H1 (cell line): ENCODE data around the gene UNC79. TPM values are rescaled to one million over a fixed set of nuclear protein-coding genes. Genes with fewer than 3 reads are reported as not detected.

Experiments used
- CTCF ChIA-PET: fragments of 300-600 bp; sonication (Branson Sonifier 250); formaldehyde crosslinking; loops from one replicate; lab custom pipeline; 2021; ENCODE audit not compliant: partially characterized antibody; lab: Charles Lee
- POLR2A ChIA-PET: fragments of 300-600 bp; sonication (Branson Sonifier 250); formaldehyde crosslinking; loops from one replicate; lab custom pipeline; 2021; ENCODE audit warnings: inconsistent platforms; ENCODE audit not compliant: partially characterized antibody; lab: Charles Lee
- DNase-seq, 2 experiments: peaks; one replicate each; pipeline versions ENCODE4 v3.0.0 to v3.0.0-alpha.2; 2010 to 2022; ENCODE audit warnings: low spot score in 2 of 2, low read depth in 1 of 2, mixed read lengths in 1 of 2
- FAIRE-seq: peaks from 2 replicates; lab custom pipeline; 2011; peaks lifted over from hg19 to GRCh38; lab: Jason Lieb, UNC
- H2AFZ ChIP-seq: 2 replicates; pipeline ENCODE4 v1.8.1; 2012; ENCODE audit warnings: low read length, inconsistent platforms
- H2AK5ac ChIP-seq: 2 replicates; pipeline ENCODE4 v1.6.1; 2013; ENCODE audit warnings: low read depth, low read length
- H2BK120ac ChIP-seq: replicated peaks from 2 replicates; pipeline ENCODE3; 2013; ENCODE audit warnings: low read depth, low read length, inconsistent platforms
- H2BK12ac ChIP-seq: 2 replicates; pipeline ENCODE4 v1.6.1; 2013; ENCODE audit warnings: low read depth, low read length
- H2BK15ac ChIP-seq: 2 replicates; pipeline ENCODE4 v1.6.1; 2013; ENCODE audit warnings: low read length
- H2BK20ac ChIP-seq: 2 replicates; pipeline ENCODE4 v1.6.1; 2013; ENCODE audit warnings: low read length
- H2BK5ac ChIP-seq: 2 replicates; pipeline ENCODE4 v1.6.1; 2013; ENCODE audit warnings: low read depth, low read length
- H3K14ac ChIP-seq: 2 replicates; pipeline ENCODE4 v1.6.1; 2013; ENCODE audit warnings: inconsistent platforms; ENCODE audit not compliant: insufficient read length
- H3K18ac ChIP-seq: 2 replicates; pipeline ENCODE4 v1.6.1; 2013; ENCODE audit warnings: low read length; ENCODE audit errors: extremely low read depth
- H3K23ac ChIP-seq: 2 replicates; pipeline ENCODE4 v1.6.1; 2013; ENCODE audit warnings: inconsistent platforms; ENCODE audit not compliant: insufficient read length
- H3K23me2 ChIP-seq: 2 replicates; pipeline ENCODE4 v1.6.1; 2013; ENCODE audit warnings: low read depth, low read length
- H3K27ac ChIP-seq: 2 replicates; pipeline ENCODE4 v1.6.1; 2011; ENCODE audit warnings: low read depth, low read length, inconsistent platforms
- H3K27me3 ChIP-seq, 4 experiments: replicated peaks in 1 of 4; 1 replicate in 1 of 4; 2 replicates in 3 of 4; pipeline versions ENCODE4 v1.6.1 to v1.8.1; 2011 to 2013; ENCODE audit warnings: low read length in 3 of 4, mild to moderate bottlenecking in 3 of 4, inconsistent platforms in 2 of 4, mixed read lengths in 2 of 4, moderate library complexity in 1 of 4; ENCODE audit not compliant: control insufficient read depth in 3 of 4, insufficient read depth in 3 of 4; ENCODE audit errors: extremely low read depth in 1 of 4
- H3K36me3 ChIP-seq, 4 experiments: 2 replicates each; pipeline versions ENCODE4 v1.6.1 to v1.8.1; 2011 to 2013; ENCODE audit warnings: mild to moderate bottlenecking in 4 of 4, low read length in 3 of 4, moderate library complexity in 2 of 4, control low read depth in 1 of 4, inconsistent platforms in 1 of 4; ENCODE audit not compliant: insufficient read depth in 4 of 4, control insufficient read depth in 2 of 4
- H3K4ac ChIP-seq: replicated peaks from 2 replicates; pipeline ENCODE3; 2013; ENCODE audit warnings: low read length, low read depth, mixed read lengths, inconsistent platforms; ENCODE audit not compliant: insufficient read length
- H3K4me1 ChIP-seq, 4 experiments: replicated peaks in 1 of 4; 1 replicate in 1 of 4; 2 replicates in 3 of 4; pipeline versions ENCODE4 v1.6.1 to v1.8.1; 2011 to 2013; ENCODE audit warnings: low read length in 3 of 4, inconsistent platforms in 2 of 4, mixed read lengths in 1 of 4; ENCODE audit not compliant: insufficient read depth in 4 of 4, control insufficient read depth in 3 of 4
- H3K4me2 ChIP-seq, 2 experiments: 2 replicates each; pipeline versions ENCODE4 v1.6.1 to v1.8.1; 2011 to 2013; ENCODE audit warnings: low read depth in 2 of 2, low read length in 2 of 2, control low read depth in 1 of 2, inconsistent platforms in 1 of 2, mild to moderate bottlenecking in 1 of 2; ENCODE audit not compliant: insufficient read depth in 1 of 2
- H3K4me3 ChIP-seq, 4 experiments: fragments of 200-600, 300-600 bp in 1 of 4; sonication (generic), shearing (Covaris generic), sonication (Bioruptor Twin) in 1 of 4; 2 replicates each; pipeline versions ENCODE4 v1.5.1 to v1.8.1; 2011 to 2016; ENCODE audit warnings: low read length in 4 of 4, low read depth in 3 of 4, control low read depth in 2 of 4, inconsistent platforms in 2 of 4, mild to moderate bottlenecking in 2 of 4, mixed read lengths in 1 of 4, moderate library complexity in 1 of 4; ENCODE audit not compliant: insufficient read depth in 2 of 4; ENCODE audit errors: extremely low read depth in 1 of 4
- H3K56ac ChIP-seq: replicated peaks from 2 replicates; pipeline ENCODE3; 2013; ENCODE audit warnings: low read depth, mild to moderate bottlenecking, mixed read lengths, low read length, inconsistent platforms; ENCODE audit not compliant: insufficient read length
- H3K79me1 ChIP-seq: 2 replicates; pipeline ENCODE4 v1.6.1; 2013; ENCODE audit warnings: low read depth, low read length, control low read depth
- H3K79me2 ChIP-seq, 2 experiments: 2 replicates each; pipeline versions ENCODE4 v1.6.1 to v1.8.1; 2012 to 2013; ENCODE audit warnings: low read length in 2 of 2, mild to moderate bottlenecking in 2 of 2, inconsistent platforms in 1 of 2; ENCODE audit not compliant: insufficient read depth in 2 of 2, control insufficient read depth in 1 of 2
- H3K9ac ChIP-seq, 4 experiments: replicated peaks in 1 of 4; 1 replicate in 1 of 4; 2 replicates in 3 of 4; pipeline versions ENCODE4 v1.6.1 to v1.8.1; 2011 to 2013; ENCODE audit warnings: low read depth in 3 of 4, low read length in 3 of 4, control low read depth in 2 of 4, mild to moderate bottlenecking in 2 of 4, moderate library complexity in 2 of 4, inconsistent platforms in 1 of 4; ENCODE audit errors: extremely low read depth in 1 of 4
- H3K9me3 ChIP-seq, 2 experiments: 2 replicates each; pipeline versions ENCODE4 v1.6.1 to v1.8.1; 2012 to 2013; ENCODE audit warnings: mild to moderate bottlenecking in 2 of 2, moderate library complexity in 2 of 2, control low read depth in 1 of 2, inconsistent platforms in 1 of 2, low read depth in 1 of 2, low read length in 1 of 2, mixed read lengths in 1 of 2; ENCODE audit not compliant: insufficient read depth in 2 of 2
- H4K20me1 ChIP-seq, 2 experiments: replicated peaks in 1 of 2; 2 replicates each; pipeline versions ENCODE3 to v1.8.1; 2011 to 2013; ENCODE audit warnings: inconsistent platforms in 2 of 2, low read length in 2 of 2, mild to moderate bottlenecking in 1 of 2; ENCODE audit not compliant: insufficient read depth in 2 of 2, control insufficient read depth in 1 of 2
- H4K5ac ChIP-seq: 2 replicates; pipeline ENCODE4 v1.6.1; 2013; ENCODE audit warnings: low read length, low read depth, mixed read lengths, inconsistent platforms; ENCODE audit not compliant: insufficient read length
- H4K8ac ChIP-seq: 2 replicates; pipeline ENCODE4 v1.8.0; 2013; ENCODE audit warnings: mild to moderate bottlenecking, moderate library complexity, low read length, inconsistent platforms; ENCODE audit not compliant: insufficient read depth; ENCODE audit errors: extremely low read depth
- H4K91ac ChIP-seq: replicated peaks from 2 replicates; pipeline ENCODE3; 2013; ENCODE audit warnings: low read length, mixed read lengths, inconsistent platforms; ENCODE audit not compliant: insufficient read length
- ASH2L ChIP-seq: fragments of 200-600, 300-600 bp; sonication (generic); IDR thresholded peaks from one replicate; pipeline ENCODE4 v1.7.1; 2017; ENCODE audit warnings: low read length
- ATF3 ChIP-seq: IDR thresholded peaks from 2 replicates; pipeline ENCODE4 v1.6.1; 2011; ENCODE audit warnings: low read depth, mild to moderate bottlenecking, low read length; ENCODE audit not compliant: insufficient read depth
- BACH1 ChIP-seq: IDR thresholded peaks from 2 replicates; pipeline ENCODE4 v1.6.1; 2012; ENCODE audit warnings: low read length, improper control_type of control experiment
- CEBPB ChIP-seq: IDR thresholded peaks from 2 replicates; pipeline ENCODE4 v1.6.1; 2012; ENCODE audit warnings: low read depth, low read length
- EZH2 ChIP-seq: fragments of 200-600 bp; sonication (generic); IDR thresholded peaks from 2 replicates; pipeline ENCODE4 v1.7.1; 2012; ENCODE audit warnings: low read depth, mild to moderate bottlenecking, moderate library complexity, low read length, inconsistent platforms; ENCODE audit not compliant: severe bottlenecking
- HDAC2 ChIP-seq, 2 experiments: fragments of 300-600 bp in 1 of 2; sonication (generic) in 1 of 2; IDR thresholded peaks; 2 replicates each; pipeline ENCODE4 v1.6.1; 2011 to 2012; ENCODE audit warnings: low read depth in 2 of 2, low read length in 2 of 2, mild to moderate bottlenecking in 2 of 2, moderate library complexity in 2 of 2, borderline replicate concordance in 1 of 2, inconsistent platforms in 1 of 2
- KDM4A ChIP-seq: IDR thresholded peaks from one replicate; pipeline ENCODE4 v1.7.1; 2012; ENCODE audit warnings: low read depth, mild to moderate bottlenecking, moderate library complexity, low read length, inconsistent platforms; ENCODE audit not compliant: severe bottlenecking
- NRF1 ChIP-seq: IDR thresholded peaks from 2 replicates; pipeline ENCODE4 v1.6.1; 2011; ENCODE audit warnings: mild to moderate bottlenecking, low read depth, low read length, improper control_type of control experiment
- RAD21 ChIP-seq, 2 experiments: IDR thresholded peaks in 1 of 2; conservative IDR thresholded peaks in 1 of 2; 2 replicates each; pipeline ENCODE4 v1.6.1; 2011; ENCODE audit warnings: low read depth in 2 of 2, low read length in 2 of 2, improper control_type of control experiment in 1 of 2, inconsistent platforms in 1 of 2, mild to moderate bottlenecking in 1 of 2, moderate library complexity in 1 of 2
- SP1 ChIP-seq: IDR thresholded peaks from 2 replicates; pipeline ENCODE4 v1.6.1; 2011; ENCODE audit warnings: low read depth, low read length
- TAF1 ChIP-seq: IDR thresholded peaks from 2 replicates; pipeline ENCODE4 v1.6.1; 2011; ENCODE audit warnings: mild to moderate bottlenecking, low read depth, low read length
- TCF12 ChIP-seq: IDR thresholded peaks from 2 replicates; pipeline ENCODE4 v1.6.1; 2011; ENCODE audit warnings: low read depth, mild to moderate bottlenecking, low read length
- YY1 ChIP-seq: IDR thresholded peaks from 2 replicates; pipeline ENCODE4 v1.6.1; 2011; ENCODE audit warnings: low read depth, mild to moderate bottlenecking, low read length
- ZNF274 ChIP-seq: IDR thresholded peaks from 2 replicates; pipeline ENCODE4 v1.7.0; 2012; ENCODE audit warnings: low read length, borderline replicate concordance; ENCODE audit errors: extremely low read depth
- WGBS, 2 experiments: shearing (Covaris generic) in 1 of 2; methylation state at CpG; one replicate each; pipeline versions ENCODE4 v1.1.6 to v1.1.7; 2013 to 2015; ENCODE audit warnings: low lambda C conversion rate in 2 of 2, mixed read lengths in 2 of 2, inconsistent platforms in 1 of 2, low coverage in 1 of 2, missing lambda C conversion rate in 1 of 2; ENCODE audit not compliant: insufficient replicate concordance in 2 of 2, insufficient coverage in 1 of 2, insufficient read length in 1 of 2; ENCODE audit errors: extremely low coverage in 1 of 2, missing lambda C conversion rate in 1 of 2; 5-methylcytosine and 5-hydroxymethylcytosine counted together
- polyA plus RNA-seq, 7 experiments: library from polyadenylated mRNA; depleted of rRNA in 3 of 7; stranded (reverse) in 5 of 7; unstranded in 2 of 7; fragments of >200 nt in 5 of 7; fragments of 200-250 nt in 2 of 7; gene quantifications; 1 replicate in 5 of 7; 2 replicates in 1 of 7; 4 replicates in 1 of 7; pipeline versions ENCODE4 v1.2.1 to v1.2.3, GENCODE V29; 2011 to 2013; ENCODE audit warnings: missing spikeins in 2 of 7, mixed read lengths in 2 of 7
- total RNA-seq: library from RNA; stranded (reverse); fragmentation: NEBNext Ultra II Directional; extraction: Animal tissue kit (Norgen Biotek cat#: 25700); gene quantifications from 2 replicates; pipeline ENCODE4 v1.2.1, GENCODE V29; 2021

The UNC79 gene
- total and polyA plus RNA-seq, 2 of the 8 experiments (the other 6 are each of a cell fraction or from before 2014, with no cell fraction given): 1.8 to 2.3 TPM

DNA sequence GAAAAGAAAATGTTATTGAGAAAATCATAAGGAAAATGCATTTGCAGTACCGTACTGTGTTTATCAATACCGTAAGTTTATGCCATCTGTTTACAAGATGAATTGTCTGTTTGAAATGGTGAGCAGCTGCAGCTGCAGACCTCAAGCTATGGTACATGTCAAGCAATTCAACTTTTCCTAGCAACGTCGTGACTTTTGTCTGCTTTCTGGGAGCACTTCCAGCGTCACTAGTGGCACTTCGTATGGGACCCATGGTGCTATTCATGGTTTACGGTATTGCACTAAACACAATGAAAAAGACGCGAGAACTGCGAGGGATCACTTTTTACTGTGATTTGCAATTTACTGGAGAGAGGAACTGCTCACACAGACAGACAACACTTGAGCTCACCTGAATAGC is 160.8 kb downstream of the UNC79 start:
- no peak overlapping the region for H3K4me3 ChIP-seq
- H4K91ac ChIP-seq: no peak overlapping the region
- no peak overlapping the region for H2BK120ac ChIP-seq
- H2BK20ac ChIP-seq: no peak overlapping the region
- H3K18ac ChIP-seq: no peak overlapping the region
- POLR2A ChIA-PET: interaction anchor here (0.6 to 1.3 kb wide), 2 partner anchors 14 to 258 kb away, joined by 3 read pairs; no protein-coding TSS in a partner anchor
- no peaks in the 10 kb centered on the region for H4K20me1 ChIP-seq
- no peak overlapping the region for H3K4ac ChIP-seq
- no peak overlapping the region for H2AFZ ChIP-seq
- no peaks in the 10 kb centered on the region for H3K27me3 ChIP-seq
- peaks cover 0 to 5% (median 2%) of the 10 kb centered on the region in 4 experiments; a peak in 4 of 7 replicates for H3K4me1 ChIP-seq
- H3K14ac ChIP-seq: no peak overlapping the region
- H3K23me2 ChIP-seq: no peaks in the 10 kb centered on the region
- H3K9ac ChIP-seq: no peak overlapping the region
- DNase-seq (no peak), FAIRE-seq (no peak)
- CTCF ChIA-PET: interaction anchor here (1.0 to 1.3 kb wide), 2 partner anchors 11 to 65 kb away, joined by 3 read pairs; no protein-coding TSS in a partner anchor
- no peaks in the 10 kb centered on the region for H3K79me1 ChIP-seq
- H3K36me3 ChIP-seq: no peaks in the 10 kb centered on the region
- no peak overlapping the region for H2AK5ac ChIP-seq
- H3K79me2 ChIP-seq: no peaks in the 10 kb centered on the region
- 92% methylated on average over 10 of the region's 10 CpGs; no CpG with 5 or more reads in 1 of the 2 experiments for WGBS, 2 experiments
- H2BK15ac ChIP-seq: no peak overlapping the region
- no peak overlapping the region for H4K5ac ChIP-seq
- no peak overlapping the region for H2BK5ac ChIP-seq
- H3K27ac ChIP-seq: no peak overlapping the region
- H2BK12ac ChIP-seq: no peak overlapping the region
- H3K56ac ChIP-seq: no peak overlapping the region
- H3K9me3 ChIP-seq: no peaks in the 10 kb centered on the region
- no peak overlapping the region for H3K4me2 ChIP-seq
- no peak overlapping the region for H4K8ac ChIP-seq
- no peak overlapping the region for H3K23ac ChIP-seq
- TF ChIP-seq TCF12: no peak
- TF ChIP-seq ATF3: no peak
- TF ChIP-seq NRF1: no peak
- TF ChIP-seq TAF1: no peak
- TF ChIP-seq RAD21 (IDR thresholded peaks at IDR 0.05 in 1 of 2, conservative IDR thresholded peaks at IDR 0.05 in 1 of 2; ENCODE audit: low read depth in 2 of 2, low read length in 2 of 2): no peak
- TF ChIP-seq ASH2L: no peak
- TF ChIP-seq HDAC2 (IDR thresholded peaks at IDR 0.05; ENCODE audit: borderline replicate concordance in 1 of 2, low read depth in 2 of 2, low read length in 2 of 2): no peak
- TF ChIP-seq EZH2: no peak
- no peak for TF ChIP-seq KDM4A
- TF ChIP-seq SP1: no peak
- no peak for TF ChIP-seq ZNF274
- TF ChIP-seq BACH1: no peak
- TF ChIP-seq YY1: no peak
- no peak for TF ChIP-seq CEBPB
